Ammon's horn (tissue), 1 donor: ENCODE data around the gene ARMC10.
"Not testable (repeated sequence)": the region's sequence is repeated elsewhere in the genome, so short reads cannot be mapped to it uniquely, and the experiment has no call there.

Experiments used
- DNase-seq: peaks from one replicate; pipeline ENCODE4 v3.0.0-alpha.2; 2016; ENCODE audit warnings: low spot score

ARMC10 gene

DNA sequence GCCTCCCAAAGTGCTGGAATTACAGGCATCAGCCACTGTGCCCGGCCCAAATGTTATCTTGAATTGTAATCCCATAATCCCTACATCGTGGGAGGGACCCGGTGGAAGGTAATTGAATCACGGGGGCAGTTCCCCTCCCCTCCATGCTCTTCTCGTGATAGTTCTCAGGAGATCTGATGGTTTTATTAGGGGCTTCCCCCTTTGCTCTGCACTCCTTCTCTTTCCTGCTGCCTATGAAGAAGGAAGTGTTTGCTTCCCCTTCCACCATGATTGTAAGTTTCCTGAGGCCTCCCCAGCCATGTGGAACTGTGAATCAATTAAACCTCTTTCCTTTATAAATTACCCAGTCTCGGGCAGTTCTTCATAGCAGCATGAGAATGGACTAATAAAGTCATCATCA lies 3.3 kb downstream of the ARMC10 start:
- not testable (repeated sequence) for DNase-seq

DNA sequence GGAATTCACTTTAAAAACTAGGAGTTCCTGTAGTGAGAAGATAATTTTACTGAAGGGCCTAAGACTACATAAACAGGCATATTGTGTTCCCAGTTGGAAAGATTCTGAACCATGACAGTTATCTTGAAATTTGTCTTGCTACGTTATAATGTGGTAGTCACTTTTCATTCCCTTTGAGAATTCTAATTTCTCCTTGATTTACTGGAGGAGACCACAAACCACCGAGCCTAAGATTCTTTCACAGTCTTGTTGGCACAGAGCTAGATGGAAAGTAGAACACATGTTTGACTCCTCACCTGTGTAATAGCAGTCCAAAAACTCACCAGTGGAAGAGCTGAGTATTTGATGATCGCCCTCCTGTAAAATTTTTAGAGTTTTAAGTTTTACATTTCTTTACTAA lies 4.9 kb downstream of the ARMC10 start:
- DNase-seq = no peak

DNA sequence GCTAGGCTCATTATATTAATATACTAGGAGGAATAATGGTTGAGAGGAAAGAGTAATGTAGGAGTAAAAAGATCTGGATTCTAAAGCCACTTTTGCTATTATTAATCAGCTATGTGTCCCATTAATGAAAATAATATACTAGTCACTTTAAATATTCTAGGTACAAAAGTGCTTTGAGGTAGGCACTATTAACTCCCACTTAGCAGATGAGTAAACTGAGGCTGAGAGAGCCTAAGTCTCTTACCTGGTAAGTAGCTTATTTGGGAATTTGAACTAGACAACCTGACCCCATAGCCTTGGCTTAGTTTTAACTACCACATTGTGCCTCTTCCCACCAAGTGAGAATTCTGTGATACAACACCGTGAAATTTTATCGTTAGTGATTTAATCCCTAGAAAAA lies 6.0 kb downstream of the ARMC10 start:
- DNase-seq = no peak

DNA sequence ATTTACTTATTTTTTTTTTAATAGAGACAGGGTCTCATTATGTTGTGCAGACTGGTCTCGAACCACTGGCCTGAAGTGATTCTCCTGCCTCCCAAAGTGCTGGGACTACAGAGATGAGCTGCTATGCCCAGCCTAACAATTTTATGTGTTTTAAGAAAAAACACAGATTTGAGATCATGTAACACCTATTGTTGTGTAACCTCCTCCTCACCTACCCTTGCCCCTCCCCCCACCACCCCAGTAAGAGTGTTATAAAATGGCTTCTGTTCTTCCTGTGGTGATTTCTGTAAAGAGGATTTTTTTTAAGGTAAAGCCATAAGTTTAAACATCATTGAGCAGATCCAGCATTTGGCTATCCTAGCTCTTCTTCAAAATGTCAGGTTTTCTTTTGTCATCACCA lies 7.6 kb downstream of the ARMC10 start:
- no peak for DNase-seq

DNA sequence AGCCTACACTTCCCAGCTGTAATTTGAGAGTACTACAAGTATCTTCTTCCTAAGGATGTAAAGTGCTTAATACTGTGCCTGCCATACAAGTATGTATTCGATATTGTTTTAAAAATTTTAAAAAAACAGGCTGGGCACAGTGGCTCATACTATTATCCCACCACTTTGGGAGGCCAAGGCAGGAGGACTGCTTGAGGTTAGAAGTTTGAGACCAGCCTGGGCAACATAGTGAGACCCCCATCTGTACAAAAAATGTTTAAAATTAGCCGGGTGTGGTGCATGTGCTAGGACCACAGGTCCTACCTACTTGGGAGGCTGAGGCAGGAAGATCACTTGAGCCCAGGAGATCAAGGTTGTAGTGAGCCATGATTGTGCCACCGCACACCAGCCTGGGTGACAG lies 8.3 kb downstream of the ARMC10 start:
- DNase-seq = no peak

DNA sequence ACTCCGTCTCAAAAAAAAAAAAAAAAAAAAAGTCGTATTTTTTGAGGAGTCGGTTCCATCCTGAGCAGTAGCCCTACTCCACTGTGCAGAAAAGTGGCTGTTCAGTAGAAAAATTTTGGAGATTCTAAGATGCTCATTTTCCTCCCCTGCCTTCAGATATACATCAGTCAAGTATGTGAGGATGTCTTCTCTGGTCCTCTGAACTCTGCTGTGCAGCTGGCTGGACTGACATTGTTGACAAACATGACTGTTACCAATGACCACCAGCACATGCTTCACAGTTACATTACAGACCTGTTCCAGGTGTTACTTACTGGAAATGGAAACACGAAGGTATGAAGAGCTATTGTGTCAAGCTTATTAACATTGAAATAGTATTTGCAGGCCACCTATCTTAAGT lies 17.4 kb downstream of the ARMC10 start:
- not testable (repeated sequence) for DNase-seq

DNA sequence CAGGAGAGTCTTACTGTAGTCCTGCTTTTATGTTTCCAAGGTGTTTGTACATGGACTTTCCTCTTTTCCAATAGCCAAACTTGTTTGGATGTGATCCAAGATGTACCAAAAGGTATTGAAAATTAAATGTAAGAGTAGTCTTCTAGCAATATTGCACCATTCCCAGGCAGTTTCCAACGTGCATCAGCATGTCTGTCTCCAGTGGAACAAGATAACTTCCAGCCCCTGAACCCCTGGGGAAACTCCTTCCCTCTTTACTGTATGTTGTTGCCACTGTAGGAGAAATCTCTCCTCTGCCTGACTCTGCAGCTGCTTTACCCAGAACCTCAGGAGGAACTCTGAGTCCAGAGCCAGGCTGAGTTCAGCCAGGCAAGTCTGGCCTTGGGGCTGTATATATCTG lies 18.5 kb downstream of the ARMC10 start:
- DNase-seq = no peak

DNA sequence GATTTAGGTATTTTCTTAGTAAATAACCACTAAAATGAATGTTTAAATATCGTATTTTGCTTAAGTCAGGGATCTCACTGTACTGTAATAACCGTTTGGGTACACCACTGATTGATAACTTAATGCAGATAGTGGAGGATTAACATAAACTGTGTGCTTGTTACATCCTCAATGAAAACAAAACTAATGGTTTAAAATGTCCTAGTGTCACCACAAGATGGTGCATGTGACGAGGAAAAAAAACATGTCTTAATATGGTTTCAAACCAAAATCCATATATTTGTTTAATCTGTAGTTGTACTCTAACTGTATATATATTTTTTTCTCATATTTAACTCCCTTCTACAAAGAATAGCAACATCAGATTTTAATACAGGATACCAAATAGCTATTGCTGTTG lies 19.2 kb downstream of the ARMC10 start:
- DNase-seq = peak; percentile 46

DNA sequence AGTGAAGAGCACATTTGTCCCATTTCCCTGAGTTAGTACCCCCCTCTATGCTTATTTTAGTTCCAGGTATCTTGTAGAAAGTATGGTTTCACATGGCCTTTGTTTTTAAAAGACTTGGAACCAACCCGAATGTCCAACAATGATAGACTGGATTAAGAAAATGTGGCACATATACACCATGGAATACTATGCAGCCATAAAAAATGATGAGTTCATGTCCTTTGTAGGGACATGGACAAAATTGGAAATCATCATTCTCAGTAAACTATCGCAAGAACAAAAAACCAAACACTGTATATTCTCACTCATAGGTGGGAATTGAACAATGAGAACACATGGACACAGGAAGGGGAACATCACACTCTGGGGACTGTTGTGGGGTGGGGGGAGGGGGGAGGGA lies 20.6 kb downstream of the ARMC10 start:
- DNase-seq = not testable (repeated sequence)

DNA sequence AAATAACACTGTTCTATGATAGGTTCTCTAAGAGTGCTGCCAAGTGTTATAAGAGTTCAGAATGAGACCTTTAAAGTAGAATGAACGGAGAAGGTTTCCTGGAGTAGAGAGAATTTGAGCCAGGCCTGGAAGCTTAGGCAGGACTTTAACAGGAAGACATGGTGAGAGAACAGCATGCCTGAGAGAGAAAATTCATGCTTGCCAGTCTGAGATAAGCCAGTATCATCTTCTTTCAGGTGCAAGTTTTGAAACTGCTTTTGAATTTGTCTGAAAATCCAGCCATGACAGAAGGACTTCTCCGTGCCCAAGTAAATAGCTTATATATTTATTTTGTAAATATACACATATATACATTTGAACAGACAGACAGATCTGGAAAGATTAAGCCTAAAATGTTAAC lies 22.1 kb downstream of the ARMC10 start:
- DNase-seq = no peak

DNA sequence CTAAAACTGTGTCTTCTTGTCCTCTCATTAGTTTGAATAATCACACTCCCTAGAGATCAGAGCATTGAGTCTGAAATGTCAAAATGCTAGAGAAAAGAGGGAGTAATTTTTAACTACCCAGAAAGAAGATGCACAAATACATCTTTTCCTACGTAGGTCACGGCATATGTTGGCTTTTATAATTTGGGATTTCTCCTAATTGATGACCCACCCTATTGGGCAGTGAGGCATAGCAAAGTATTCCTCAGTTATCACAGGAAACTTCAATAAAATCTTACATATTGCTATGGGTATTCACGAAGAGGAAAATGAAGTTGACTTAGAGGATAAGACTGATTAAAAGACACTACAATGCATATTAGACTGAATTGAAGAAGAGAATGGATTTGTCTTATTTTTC lies 25.4 kb downstream of the ARMC10 start:
- DNase-seq = no peak

DNA sequence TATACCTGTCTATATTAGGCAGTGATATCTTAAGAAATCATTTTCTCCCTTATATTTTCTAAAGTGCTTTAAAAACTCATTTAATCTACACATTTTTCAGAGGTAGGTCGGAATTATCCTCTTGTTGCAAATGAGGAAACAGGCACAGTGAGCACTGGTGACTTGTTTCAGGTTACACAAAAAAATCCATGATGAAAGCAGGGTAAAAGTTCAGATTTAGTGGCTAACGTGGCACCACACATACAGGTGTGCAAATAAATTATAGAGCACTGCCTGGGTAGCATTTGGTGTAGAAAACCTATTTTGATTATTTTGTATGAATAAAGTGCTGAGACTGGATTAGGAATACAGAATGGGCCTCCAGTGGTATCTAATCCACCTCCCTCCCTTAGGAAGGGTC lies 26.6 kb downstream of the ARMC10 start:
- no peak for DNase-seq

DNA sequence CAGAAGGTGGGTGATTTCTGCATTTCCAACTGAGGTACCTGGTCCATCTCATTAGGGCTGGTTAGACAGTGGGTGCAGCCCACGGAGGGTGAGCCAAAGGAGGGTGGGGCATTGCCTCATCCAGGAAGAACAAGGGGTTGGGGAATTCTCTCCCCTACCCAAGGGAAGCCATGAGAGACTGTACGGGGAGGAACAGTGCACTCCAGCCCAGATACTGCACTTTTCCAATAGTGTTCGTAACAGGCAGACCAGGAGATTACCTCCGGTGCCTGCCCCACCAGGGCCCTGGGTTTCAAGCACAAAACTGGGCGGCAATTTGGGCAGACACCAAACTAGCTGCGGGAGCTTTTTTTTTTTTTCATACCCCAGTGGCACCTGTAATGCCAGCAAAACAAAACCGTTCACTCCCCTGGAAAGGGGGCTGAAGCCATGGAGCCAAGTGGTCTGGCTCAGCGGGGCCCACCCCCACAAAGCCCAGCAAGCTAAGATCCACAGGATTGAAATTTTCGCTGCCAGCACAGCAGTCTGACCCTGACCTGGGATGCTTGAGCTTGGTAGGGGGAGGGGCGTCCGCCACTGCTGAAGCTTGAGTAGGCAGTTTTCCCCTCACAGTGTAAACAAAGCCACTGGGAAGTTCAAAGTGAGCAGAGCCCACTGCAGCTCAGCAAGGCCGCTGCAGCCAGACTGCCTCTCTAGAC lies 31.2 kb downstream of the ARMC10 start:
- no peak for DNase-seq

DNA sequence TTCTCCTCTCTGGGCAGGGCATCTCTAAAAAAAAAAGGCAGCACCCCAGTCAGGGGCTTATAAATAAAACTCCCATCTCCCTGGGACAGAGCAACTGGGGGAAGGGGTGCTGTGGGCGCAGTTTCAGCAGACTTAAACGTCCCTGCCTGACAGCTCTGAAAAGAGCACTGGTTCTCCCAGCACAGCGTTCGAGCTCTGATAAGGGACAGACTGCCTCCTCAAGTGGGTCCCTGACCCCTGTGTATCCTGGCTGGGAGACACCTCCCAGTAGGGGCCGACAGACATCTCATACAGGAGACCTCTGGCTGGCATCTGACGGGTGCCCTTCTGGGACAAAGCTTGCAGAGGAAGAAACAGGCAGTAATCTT lies 31.7 kb downstream of the ARMC10 start:
- DNase-seq = not testable (repeated sequence)

DNA sequence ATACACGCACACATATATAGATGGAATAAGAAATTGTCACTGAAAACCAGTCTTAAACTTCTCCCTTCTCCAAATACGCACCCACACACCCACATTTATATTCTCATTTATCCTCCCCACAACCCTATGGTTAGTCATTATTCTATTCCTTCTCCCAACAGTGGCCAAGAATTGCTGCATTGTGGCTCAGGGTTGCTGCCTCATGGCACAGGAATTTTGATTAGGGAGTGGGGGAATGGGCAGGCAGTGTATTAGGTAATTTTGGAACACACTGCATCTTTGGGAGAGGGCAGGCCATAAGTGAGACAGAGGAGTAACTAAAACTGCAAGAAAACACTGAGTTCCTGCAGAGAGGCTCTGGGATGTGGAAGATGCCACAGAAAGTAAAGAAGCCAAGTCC lies 38.2 kb downstream of the ARMC10 start:
- DNase-seq = no peak

DNA sequence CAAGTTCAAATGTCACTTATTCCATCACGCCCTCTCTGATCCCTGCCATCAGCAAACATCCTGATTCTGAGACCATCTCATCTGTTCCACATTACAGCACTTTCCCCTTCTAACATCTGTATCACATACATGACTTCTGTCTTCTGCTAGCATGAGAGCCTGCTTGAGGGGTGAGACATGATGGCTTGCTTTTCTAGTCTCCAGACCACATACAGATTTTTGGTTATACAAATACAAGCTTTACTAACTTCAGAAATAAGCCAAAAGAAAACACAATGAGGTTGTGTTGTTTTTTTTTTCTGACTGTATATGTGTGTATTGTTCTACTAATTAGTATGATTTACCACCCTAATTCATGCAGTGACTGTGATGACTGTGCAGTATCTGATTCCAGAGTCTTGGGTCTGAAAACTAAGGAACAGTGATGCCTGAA lies 39.7 kb downstream of the ARMC10 start:
- DNase-seq = peak; percentile 58

DNA sequence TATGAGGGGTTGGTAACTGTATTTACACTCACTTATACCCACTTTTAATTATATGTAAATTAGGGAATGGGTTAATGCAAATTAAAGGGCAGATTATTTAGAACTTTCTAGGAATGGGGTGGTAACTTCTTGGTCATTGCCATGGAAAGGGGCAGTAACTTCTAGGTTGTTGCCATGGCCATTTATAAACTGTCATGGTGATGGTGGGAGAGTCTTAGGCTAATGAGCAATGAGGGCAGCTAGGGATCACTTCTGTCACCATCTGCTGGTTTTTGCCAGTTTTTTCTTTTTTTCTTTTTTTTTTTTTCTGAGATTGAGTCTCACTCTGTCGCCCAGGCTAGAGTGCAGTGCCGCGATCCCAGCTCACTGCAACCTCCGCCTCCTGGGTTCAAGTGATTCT lies 40.8 kb downstream of the ARMC10 start:
- no peak for DNase-seq

DNA sequence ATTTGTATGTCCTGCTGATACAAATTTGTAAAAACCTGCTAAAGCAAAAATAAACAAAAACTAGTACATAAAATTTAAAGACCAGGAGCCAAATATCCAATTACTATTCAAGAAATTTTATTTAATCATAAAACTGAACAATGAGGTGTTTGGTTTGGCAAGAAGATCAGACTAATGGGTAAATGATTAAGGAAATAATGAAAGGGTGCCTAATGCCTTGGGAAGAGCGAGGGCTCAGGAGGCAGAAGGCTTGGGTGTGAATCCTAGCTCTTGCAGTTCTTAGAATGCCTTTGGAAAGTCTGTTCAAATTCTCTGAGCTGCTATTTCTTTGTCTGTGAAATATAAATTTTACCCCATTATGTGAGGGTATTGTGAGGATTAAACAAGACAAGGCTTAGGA lies 41.6 kb downstream of the ARMC10 start:
- no peak for DNase-seq

DNA sequence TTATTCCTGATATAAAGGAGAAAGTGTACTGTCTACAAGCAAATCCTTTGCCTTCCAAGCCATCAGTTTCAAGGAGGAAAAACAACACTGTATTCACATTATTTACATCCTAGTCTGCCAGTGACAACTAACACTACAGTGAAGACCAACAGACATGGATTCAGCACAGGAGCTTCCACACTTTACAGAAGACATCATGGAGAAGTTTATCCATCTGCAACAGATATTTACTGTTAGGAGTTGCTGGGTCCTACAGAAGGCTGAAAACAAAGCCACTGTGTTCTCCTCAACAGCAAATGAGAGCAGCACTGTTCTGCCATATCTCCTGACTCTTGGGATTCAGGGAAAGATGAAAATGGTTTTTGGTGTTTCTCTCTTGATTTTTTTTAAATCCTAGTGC lies 42.1 kb downstream of the ARMC10 start:
- DNase-seq = peak; percentile 78

DNA sequence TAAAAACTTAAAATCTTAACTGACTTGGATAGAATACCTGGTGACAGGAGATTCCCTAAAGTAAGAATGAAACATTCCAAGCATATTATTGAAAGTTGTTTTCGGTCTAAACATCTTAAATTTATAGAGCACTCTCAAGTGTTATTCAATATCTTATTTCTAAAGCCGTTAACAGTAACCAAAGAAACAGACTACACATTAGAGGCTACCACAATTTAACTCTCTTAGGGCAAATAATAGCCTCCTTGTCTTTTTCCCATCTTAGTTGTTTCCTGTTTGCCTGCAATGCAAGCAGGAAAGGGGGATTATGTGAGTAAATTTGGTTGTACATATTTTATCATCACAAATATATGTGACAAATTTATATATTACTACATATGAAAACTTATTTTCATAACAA lies 42.5 kb downstream of the ARMC10 start:
- no peak for DNase-seq

DNA sequence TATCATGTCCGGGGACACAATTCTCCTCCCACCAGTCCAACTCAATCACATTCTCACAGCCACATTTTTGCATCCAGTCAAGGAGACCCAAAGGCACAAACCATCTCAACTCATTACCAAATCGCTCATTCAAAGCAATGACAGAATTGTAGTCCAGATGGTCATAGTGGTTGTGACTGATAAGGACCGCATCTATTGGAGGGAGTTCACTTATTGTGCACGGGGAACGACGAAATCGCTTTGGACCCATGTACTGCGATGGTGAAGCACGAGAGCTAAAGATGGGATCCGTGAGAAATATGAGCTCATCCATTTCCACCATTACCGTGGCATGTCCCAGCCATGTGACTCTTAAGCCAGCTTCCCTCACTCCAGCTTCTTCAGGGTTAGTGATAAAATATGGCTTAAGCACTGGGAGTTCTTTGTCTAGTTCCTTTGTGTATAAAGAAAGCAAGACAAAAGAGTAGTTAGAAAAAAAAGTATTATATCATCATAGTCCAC lies 44.9 kb downstream of the ARMC10 start:
- DNase-seq = no peak

DNA sequence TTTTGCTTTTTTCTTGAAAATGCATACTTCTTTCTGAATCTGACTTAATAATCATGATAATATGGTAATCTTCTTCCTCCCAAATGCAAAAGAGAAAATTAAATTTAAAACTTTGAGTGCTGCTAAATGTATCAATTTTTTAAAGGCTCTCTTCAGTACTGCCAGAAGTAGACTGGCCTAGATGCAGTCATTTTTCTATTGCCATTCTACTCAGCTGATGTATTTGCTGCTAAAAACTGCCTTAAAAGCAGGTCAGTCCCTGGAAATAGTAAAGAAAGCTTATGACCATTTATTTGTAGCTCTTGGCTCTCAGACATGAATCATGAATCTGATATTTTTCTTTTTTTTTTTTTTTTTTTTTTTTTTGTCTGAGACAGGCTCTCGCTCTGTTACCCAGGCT lies 45.4 kb downstream of the ARMC10 start:
- DNase-seq = no peak

DNA sequence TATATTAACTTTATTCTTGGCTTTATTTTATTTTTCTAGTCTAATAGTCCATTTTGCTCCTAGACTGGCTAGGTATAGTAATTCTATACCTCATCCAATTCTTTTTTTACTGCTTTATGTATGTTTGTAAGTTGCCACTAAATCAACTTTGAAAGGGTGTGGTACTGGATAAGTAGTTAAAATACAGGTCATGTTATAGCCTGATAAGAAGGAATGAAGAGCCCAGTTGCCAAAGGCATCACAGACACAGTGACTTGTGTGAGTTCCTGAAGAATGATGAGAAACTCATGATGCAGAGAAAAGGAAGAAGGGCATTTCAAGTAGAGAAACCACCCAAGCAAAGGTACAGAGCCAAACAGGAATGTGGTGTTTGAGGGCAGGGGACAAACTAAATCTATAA lies 46.7 kb downstream of the ARMC10 start:
- no peak for DNase-seq

DNA sequence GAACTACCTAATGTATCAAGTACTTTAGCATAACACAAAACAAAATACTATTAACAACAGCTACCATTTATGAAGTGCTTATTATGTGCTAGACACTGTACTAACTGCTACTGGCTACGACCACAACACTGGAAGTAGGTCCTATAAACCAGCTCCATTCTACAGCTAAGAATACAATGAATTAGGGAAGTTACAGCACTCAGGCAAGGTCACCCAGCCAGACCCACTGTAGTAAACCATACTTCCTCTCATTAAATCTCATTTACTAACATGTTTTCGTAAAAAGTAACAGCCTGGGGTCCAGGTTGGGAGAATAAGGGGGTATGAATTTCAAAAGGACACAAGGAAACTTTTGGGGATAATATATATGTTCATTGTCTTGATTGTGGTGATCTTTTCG lies 48.6 kb downstream of the ARMC10 start:
- no peak for DNase-seq
